Testis (tissue), 3 donors: Measurements from ENCODE around the gene SH2D6. TPM values are rescaled to one million over a fixed set of nuclear protein-coding genes. Genes with fewer than 3 reads are reported as not detected.

Experiments
- DNase-seq: peaks from one replicate; pipeline ENCODE4 v3.0.0-alpha.2; 2019
- H3K27ac ChIP-seq, 2 donors: fragments of 200-600 bp; sonication (generic); one replicate each; pipeline ENCODE4 v1.5.1; 2019
- H3K27me3 ChIP-seq: fragments of 200-600 bp; sonication (generic); one replicate; pipeline ENCODE4 v1.5.1; 2019
- H3K36me3 ChIP-seq: fragments of 200-600 bp; sonication (generic); one replicate; pipeline ENCODE4 v1.5.1; 2017; ENCODE audit warnings: low read depth; ENCODE audit errors: missing control alignments
- H3K4me1 ChIP-seq: fragments of 200-600 bp; sonication (generic); one replicate; pipeline ENCODE4 v1.5.1; 2019
- H3K4me3 ChIP-seq, 2 donors: fragments of 200-600 bp; sonication (generic); one replicate each; pipeline ENCODE4 v1.5.1; 2017 to 2019
- H3K9me3 ChIP-seq: fragments of 200-600 bp; sonication (generic); one replicate; pipeline ENCODE4 v1.5.1; 2017
- POLR2A ChIP-seq: fragments of 450-650 bp; IDR thresholded peaks from one replicate; pipeline ENCODE4 v1.6.1; 2017; ENCODE audit warnings: antibody characterized with exemption, mild to moderate bottlenecking, moderate library complexity
- WGBS, 2 donors: methylation state at CpG; one replicate each; pipeline ENCODE4 v1.1.5; 2018; 5-methylcytosine and 5-hydroxymethylcytosine counted together
- intact Hi-C: fragments of 100-400 bp; cut with DNase I; formaldehyde crosslinking; loops from one replicate; pipeline ENCODE4 v1.15.1; 2023; ENCODE audit warnings: low total_unique reads
- polyA plus RNA-seq: library from polyadenylated mRNA; stranded (reverse); fragments of 350-450 nt; fragmentation: Illumina TruSeq; extraction: RNeasy Lipid Tissue Mini Kit (QIAGEN cat#74804); gene quantifications from one replicate; pipeline ENCODE4 v1.2.3, GENCODE V29; 2014; ENCODE audit warnings: low read depth, low replicate concordance; ENCODE audit not compliant: insufficient read depth
- total RNA-seq, 2 donors: library from RNA; depleted of rRNA; stranded (reverse); fragments of >200 nt; gene quantifications; one replicate each; pipeline ENCODE4 v1.2.3, GENCODE V29; 2016
- TF ChIP-seq, protein P1 (sequence below), 3 experiments: fragments of 450-650 bp in 2 of 3; fragments of 200-600 bp in 1 of 3; sonication (generic) in 1 of 3; IDR thresholded peaks; one replicate each; pipeline ENCODE4 v1.5.1; 2016 to 2019; ENCODE audit warnings: antibody characterized with exemption in 3 of 3, mild to moderate bottlenecking in 2 of 3, moderate library complexity in 1 of 3

Gene SH2D6
- total and polyA plus RNA-seq, 3 donors from 2014 or later, result 11.2 to 15.9 (median 13.6) TPM

DNA sequence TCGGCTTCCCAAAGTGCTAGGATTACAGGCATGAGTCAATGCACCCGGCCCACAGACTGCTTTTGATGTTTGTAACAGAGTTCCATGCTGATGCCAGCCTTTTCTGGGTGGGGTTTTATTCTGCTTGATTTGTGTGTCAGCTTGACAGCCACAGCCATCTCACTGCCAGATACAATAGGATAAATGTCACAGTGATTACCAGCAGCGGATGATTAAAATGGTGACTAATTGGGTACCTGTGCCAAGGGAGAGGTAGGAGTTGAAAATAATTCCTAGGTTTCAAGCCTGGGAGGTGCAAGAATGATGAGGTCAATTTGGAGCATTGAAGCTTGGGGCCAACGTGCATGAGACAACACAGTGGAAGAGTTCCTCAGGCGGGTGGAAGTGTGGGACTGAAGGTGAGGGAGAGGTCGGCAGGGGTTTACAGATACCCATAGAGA, 39.4 kb downstream of the SH2D6 start:
- Histone ChIP-seq H3K27ac (no peak overlapping the region), H3K4me1 (no peaks in the 10 kb centered on the region), H3K9me3 (no peaks in the 10 kb centered on the region), H3K36me3 (no peaks in the 10 kb centered on the region), H3K4me3 (no peak overlapping the region), H3K27me3 (no peaks in the 10 kb centered on the region)
- intact Hi-C loops, result no loop called here
- no peak for DNase-seq
- 87 to 90% methylated on average over 6 of the region's 6 CpGs for WGBS, 2 donors
- TF ChIP-seq, protein P1, sequence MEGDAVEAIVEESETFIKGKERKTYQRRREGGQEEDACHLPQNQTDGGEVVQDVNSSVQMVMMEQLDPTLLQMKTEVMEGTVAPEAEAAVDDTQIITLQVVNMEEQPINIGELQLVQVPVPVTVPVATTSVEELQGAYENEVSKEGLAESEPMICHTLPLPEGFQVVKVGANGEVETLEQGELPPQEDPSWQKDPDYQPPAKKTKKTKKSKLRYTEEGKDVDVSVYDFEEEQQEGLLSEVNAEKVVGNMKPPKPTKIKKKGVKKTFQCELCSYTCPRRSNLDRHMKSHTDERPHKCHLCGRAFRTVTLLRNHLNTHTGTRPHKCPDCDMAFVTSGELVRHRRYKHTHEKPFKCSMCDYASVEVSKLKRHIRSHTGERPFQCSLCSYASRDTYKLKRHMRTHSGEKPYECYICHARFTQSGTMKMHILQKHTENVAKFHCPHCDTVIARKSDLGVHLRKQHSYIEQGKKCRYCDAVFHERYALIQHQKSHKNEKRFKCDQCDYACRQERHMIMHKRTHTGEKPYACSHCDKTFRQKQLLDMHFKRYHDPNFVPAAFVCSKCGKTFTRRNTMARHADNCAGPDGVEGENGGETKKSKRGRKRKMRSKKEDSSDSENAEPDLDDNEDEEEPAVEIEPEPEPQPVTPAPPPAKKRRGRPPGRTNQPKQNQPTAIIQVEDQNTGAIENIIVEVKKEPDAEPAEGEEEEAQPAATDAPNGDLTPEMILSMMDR (IDR thresholded peaks at IDR 0.05), result no peak
- TF ChIP-seq POLR2A, result no peak

DNA sequence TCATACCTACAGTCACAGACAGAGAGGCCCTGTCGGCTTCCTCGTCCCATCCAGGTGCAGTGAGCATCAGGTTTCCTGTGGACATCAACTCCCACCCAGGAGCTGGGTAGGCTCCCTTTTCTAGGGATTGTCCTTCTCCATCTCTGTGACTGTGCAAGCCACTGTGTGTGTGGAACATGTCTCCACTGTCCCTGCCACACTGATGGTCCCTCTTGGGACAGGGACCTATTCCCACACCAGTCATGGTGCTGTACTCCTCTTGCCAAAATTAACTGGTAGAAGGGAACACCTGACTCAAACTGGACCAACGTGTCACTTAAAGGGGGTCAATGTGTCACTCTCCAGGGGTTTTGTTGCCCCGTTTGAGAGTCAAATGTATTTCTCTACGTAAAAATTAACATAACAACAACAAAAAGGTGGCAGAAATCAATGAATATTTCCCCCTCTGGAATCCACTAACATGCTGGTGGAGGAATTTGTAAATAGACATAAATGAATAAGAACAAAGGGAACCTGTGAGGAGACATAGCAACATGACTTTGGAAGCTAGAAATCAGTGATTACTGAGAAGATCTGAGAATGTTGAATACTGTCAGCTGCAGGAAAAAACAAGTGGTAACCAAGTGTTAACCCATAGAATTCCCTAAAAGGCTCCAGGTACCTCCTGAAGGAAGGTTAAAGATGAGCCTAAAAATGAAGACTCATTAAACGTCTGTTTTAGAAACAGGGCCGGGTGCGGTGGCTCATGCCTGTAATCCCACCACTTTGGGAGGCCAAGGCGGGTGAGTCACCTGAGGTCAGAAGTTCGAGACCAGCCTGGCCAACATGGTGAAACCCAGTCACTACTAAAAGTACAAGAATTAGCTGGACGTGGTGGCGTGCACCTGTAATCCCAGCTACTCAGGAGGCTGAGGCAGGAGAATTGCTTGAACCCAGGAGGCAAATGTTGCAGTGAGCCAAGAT, 40.4 kb downstream of the SH2D6 start:
- WGBS, 2 donors, result 82 to 90% methylated on average over 12 of the region's 12 CpGs
- DNase-seq, result no peak
- intact Hi-C loops, result no loop called here

DNA sequence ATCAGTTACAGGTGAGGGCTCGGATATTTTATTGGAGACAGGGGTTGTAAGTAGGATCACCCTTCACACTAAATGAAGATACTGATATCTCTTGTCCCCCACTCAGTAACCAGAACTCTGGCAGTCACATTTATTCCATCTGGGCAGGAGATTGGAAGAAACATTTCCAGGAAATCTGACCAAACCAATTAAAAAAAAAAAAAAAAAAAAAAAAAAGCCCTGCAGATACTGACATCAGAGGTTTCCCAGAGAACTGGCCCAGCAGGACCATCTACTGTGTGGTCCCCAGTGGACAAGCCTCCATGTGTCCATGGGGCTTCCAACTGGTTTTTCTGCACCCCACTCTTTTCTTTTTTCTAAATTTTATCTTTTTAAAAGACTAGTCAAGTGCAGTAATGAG, 41.3 kb downstream of the SH2D6 start:
- Histone ChIP-seq H3K36me3 (no peaks in the 10 kb centered on the region), H3K4me3 (no peak overlapping the region), H3K27me3 (no peaks in the 10 kb centered on the region), H3K27ac (no peak overlapping the region), H3K9me3 (no peaks in the 10 kb centered on the region), H3K4me1 (no peaks in the 10 kb centered on the region)
- no peak for DNase-seq
- TF ChIP-seq POLR2A, result no peak
- TF ChIP-seq, protein P1 (IDR thresholded peaks at IDR 0.05), result no peak
- intact Hi-C loops, result no loop called here
- WGBS, 2 donors, result 83 to 100% methylated on average over 1 of the region's 1 CpG

More for the DNA sequence above, 40.4 kb downstream of the SH2D6 start:
- Histone ChIP-seq H3K9me3 (no peaks in the 10 kb centered on the region), H3K4me3 (no peak overlapping the region), H3K27ac (no peak overlapping the region), H3K36me3 (no peaks in the 10 kb centered on the region), H3K27me3 (no peaks in the 10 kb centered on the region), H3K4me1 (no peaks in the 10 kb centered on the region)
- no peak for TF ChIP-seq POLR2A
- TF ChIP-seq, protein P1 (IDR thresholded peaks at IDR 0.05), result no peak

DNA sequence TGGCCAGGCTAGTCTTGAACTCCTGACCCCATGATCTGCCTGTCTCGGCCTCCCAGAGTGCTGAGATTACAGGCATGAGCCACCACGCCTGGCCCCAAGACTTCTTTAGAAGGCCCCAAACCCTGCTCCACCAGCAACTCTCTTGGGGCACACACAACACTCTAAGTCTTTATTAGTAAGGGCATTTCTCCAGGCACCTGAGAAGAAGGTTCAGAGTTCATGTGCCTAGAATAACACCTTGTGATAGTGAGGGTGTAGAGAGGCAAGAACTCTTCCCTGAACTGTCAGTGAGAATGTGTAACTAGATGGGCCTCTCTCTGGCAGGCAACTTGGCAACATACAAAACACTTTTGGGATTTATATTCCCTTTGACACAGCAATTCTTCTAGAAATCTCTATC, 43.8 kb downstream of the SH2D6 start:
- Histone ChIP-seq H3K27me3 (no peaks in the 10 kb centered on the region), H3K36me3 (no peaks in the 10 kb centered on the region), H3K4me1 (no peaks in the 10 kb centered on the region), H3K27ac (no peak overlapping the region), H3K4me3 (no peak overlapping the region), H3K9me3 (no peaks in the 10 kb centered on the region)
- DNase-seq, result no peak
- no peak for TF ChIP-seq POLR2A
- TF ChIP-seq, protein P1 (IDR thresholded peaks at IDR 0.05), result no peak
- WGBS, 2 donors, result 87% methylated on average over 2 of the region's 2 CpGs; no CpG with 5 or more reads in 1 of the 2 donors
- intact Hi-C loops, result no loop called here
